Measurements from ENCODE around the gene FIGLA.

DNA sequence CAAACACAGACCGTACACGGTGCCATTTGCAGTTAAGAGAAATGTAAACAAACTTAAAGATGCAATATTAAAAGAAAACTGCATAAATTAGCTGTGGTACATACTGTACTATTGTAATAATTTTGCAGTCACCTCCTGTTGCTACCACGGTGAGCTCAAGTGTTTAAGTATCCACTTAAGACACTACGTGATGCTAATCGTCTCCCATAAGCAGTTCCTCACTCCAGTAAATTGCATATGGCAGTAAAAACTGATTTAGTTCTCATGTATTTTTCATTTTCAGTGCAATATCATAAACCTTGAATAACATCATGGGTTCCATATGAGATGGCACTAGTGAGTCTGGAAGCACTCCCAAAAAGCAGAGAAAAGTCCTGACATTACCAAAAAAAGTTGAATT lies 15.6 kb upstream of the FIGLA start:
- TF ChIP-seq EZH2 (IDR thresholded peaks at IDR 0.05) (no peak), EZH2phosphoT487 (IDR thresholded peaks at IDR 0.05; ENCODE audit: borderline replicate concordance) (no peak), POLR2A (IDR thresholded peaks at IDR 0.05; ENCODE audit: borderline replicate concordance, extremely low read depth, insufficient read depth, insufficient read length) (no peak), CEBPB (IDR thresholded peaks at IDR 0.05; ENCODE audit: low read depth) (no peak), EGR1 (IDR thresholded peaks at IDR 0.05; ENCODE audit: low read depth) (no peak), JUND (IDR thresholded peaks at IDR 0.05) (no peak)
